GM10248 (cell line): Measurements from ENCODE around the gene LMLN.

Experiments
- CTCF ChIA-PET: fragments of 300-600 bp; sonication (Branson Sonifier 250); formaldehyde crosslinking; extraction: SDS; loops from one replicate; lab custom pipeline; 2021; ENCODE audit warnings: antibody characterized with exemption; lab: Yijun Ruan, JAX
- POLR2A ChIA-PET: fragments of 350-650 bp; sonication (Branson Sonifier 250); formaldehyde crosslinking; extraction: SDS; loops from one replicate; lab custom pipeline; 2020; ENCODE audit warnings: antibody characterized with exemption; lab: Yijun Ruan, JAX
- DNase-seq: peaks from one replicate; pipeline ENCODE4 v3.0.0; 2012; ENCODE audit errors: extremely low spot score
- CTCF ChIP-seq: IDR thresholded peaks from 2 replicates; pipeline ENCODE4 v1.5.1; 2012; ENCODE audit warnings: mild to moderate bottlenecking, low read depth; ENCODE audit errors: extremely low read depth, missing control alignments, control extremely low read depth

Gene LMLN

DNA sequence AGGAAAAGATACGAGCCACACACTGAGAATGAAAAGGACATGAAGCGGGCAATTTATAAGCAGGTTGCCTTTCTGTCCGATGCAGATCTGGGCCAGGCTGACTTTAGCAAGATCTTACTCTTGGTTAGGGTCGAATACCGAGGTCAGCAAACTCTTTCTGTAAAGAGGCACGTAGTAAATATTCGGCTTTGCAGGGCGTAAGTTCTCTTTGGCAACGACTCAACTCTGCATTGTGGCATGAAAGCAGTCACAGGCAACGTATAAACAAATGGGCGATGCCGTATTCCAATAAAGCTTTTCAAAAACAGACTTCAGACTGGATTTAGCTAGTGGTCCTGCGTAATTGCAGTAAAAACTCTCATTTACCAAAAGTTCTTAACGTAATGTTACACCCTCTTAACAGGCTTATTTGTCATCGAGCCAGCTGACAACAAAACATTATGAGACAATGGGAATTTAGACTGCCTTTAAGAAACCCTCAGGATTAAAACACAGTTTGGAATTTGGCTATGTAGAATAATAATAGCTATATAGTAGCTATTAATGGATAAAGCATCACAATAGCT, 23.1 kb upstream of the LMLN start:
- no peak for DNase-seq
- CTCF ChIA-PET, result interaction anchor here (2.3 kb wide), 1 partner anchor 32 kb away, joined by 7 read pairs; no protein-coding TSS in a partner anchor
- TF ChIP-seq CTCF, result no peak
- POLR2A ChIA-PET, result no interaction called here

- DNase-seq, result no peak
- POLR2A ChIA-PET, result no interaction called here
- TF ChIP-seq CTCF, result no peak
- CTCF ChIA-PET, result interaction anchor here (3.1 kb wide), 1 partner anchor 31 kb away, joined by 13 read pairs; no protein-coding TSS in a partner anchor
These were observed 19.2 kb upstream of the LMLN start for GRCh38 chr3:197940745-197941384.

- POLR2A ChIA-PET, result no interaction called here
- CTCF ChIA-PET, result interaction anchor here (1.2 to 5.2 kb wide), 13 partner anchors 8 to 344 kb away, joined by 3 to 43 read pairs (median 5); no protein-coding TSS in a partner anchor
- peak; percentile 58 for TF ChIP-seq CTCF
- DNase-seq, result peak; percentile 49
These were observed 17.0 kb upstream of the LMLN start for GRCh38 chr3:197942956-197943556.

GRCh38 chr3:197949191-197949777, 10.7 kb upstream of the LMLN start:
- ChIA-PET CTCF (interaction anchor here (0.9 to 1.3 kb wide), 2 partner anchors 10 to 46 kb away, joined by 3 to 5 read pairs; a partner anchor contains a TSS), POLR2A (interaction anchor here (0.5 kb wide), 1 partner anchor 29 kb away, joined by 3 read pairs; no protein-coding TSS in a partner anchor)
- no peak for DNase-seq
- TF ChIP-seq CTCF, result no peak

GRCh38 chr3:197949778-197950676, 10.0 kb upstream of the LMLN start, which contains the start of gene RPL35A:
TSS of gene RPL35A (plus strand) at chr3:197950190. CDS start at chr3:197950968, 778 bp downstream.
- no peak for TF ChIP-seq CTCF
- ChIA-PET POLR2A (interaction anchor here (0.5 to 0.6 kb wide), 2 partner anchors 8 to 30 kb away, joined by 3 to 4 read pairs; no protein-coding TSS in a partner anchor), CTCF (interaction anchor here (0.9 to 1.3 kb wide), 2 partner anchors 9 to 47 kb away, joined by 3 to 5 read pairs; a partner anchor contains a TSS)
- peak; percentile 89 for DNase-seq

- CTCF ChIA-PET, result interaction anchor here (1.7 kb wide), 1 partner anchor 45 kb away, joined by 5 read pairs; no protein-coding TSS in a partner anchor
These were observed 9.3 kb upstream of the LMLN start for GRCh38 chr3:197950677-197951061.

More at GRCh38 chr3:197950677-197951061, 9.3 kb upstream of the LMLN start:
- DNase-seq, result no peak
- POLR2A ChIA-PET, result no interaction called here
- TF ChIP-seq CTCF, result no peak
